Inflammatory macrophage (primary cell): Measurements from ENCODE around the gene TNP2.

ENCODE experiments used
- DNase-seq, 2 donors: peaks; one replicate each; pipeline ENCODE4 v3.0.0-alpha.2; 2020 to 2022

TNP2 gene

GRCh38 chr16:11276896-11277593 is 7.9 kb upstream of the TNP2 start:
- no peak for DNase-seq

- DNase-seq: no peak
Measured at GRCh38 chr16:11276143-11276895, 7.2 kb upstream of the TNP2 start, which contains the start of gene PRM2. TSS of gene PRM2 (minus strand) at chr16:11276480. CDS start at chr16:11276370, 110 bp downstream.

GRCh38 chr16:11274964-11275363 is 5.8 kb upstream of the TNP2 start:
- no peak for DNase-seq

- DNase-seq: no peak
Measured at GRCh38 chr16:11273721-11274324, 4.7 kb upstream of the TNP2 start.

- no peak for DNase-seq
Measured at GRCh38 chr16:11272921-11273720, 4.0 kb upstream of the TNP2 start, which contains the start of gene PRM3. TSS of gene PRM3 (minus strand) at chr16:11273629. CDS start at chr16:11273595, 34 bp downstream.

GRCh38 chr16:11272484-11272883 is 3.4 kb upstream of the TNP2 start:
- DNase-seq: peak in 1 of 2 donors; percentile 42

GRCh38 chr16:11271610-11272009 is 2.5 kb upstream of the TNP2 start:
- DNase-seq: no peak

- DNase-seq: no peak
Measured at GRCh38 chr16:11270602-11271162, 1.6 kb upstream of the TNP2 start.

- no peak for DNase-seq
Measured at GRCh38 chr16:11265124-11265523, 4.0 kb downstream of the TNP2 start.

- peak; percentile 26 to 37 for DNase-seq
Measured at GRCh38 chr16:11264155-11264832, 4.8 kb downstream of the TNP2 start.

GRCh38 chr16:11263737-11264136 is 5.4 kb downstream of the TNP2 start:
- no peak for DNase-seq

GRCh38 chr16:11262915-11263314 is 6.2 kb downstream of the TNP2 start:
- DNase-seq: no peak

- DNase-seq: no peak
Measured at GRCh38 chr16:11260596-11260966, 8.5 kb downstream of the TNP2 start.

GRCh38 chr16:11259655-11260595 is 9.2 kb downstream of the TNP2 start:
- DNase-seq: no peak

- no peak for DNase-seq
Measured at GRCh38 chr16:11258553-11259492, 10.3 kb downstream of the TNP2 start.

GRCh38 chr16:11257131-11257938 is 11.8 kb downstream of the TNP2 start:
- DNase-seq: peak; percentile 81 to 85

GRCh38 chr16:11256661-11257130 is 12.4 kb downstream of the TNP2 start:
- DNase-seq: peak in 1 of 2 donors; percentile 69
